Common myeloid progenitor, CD34-positive (primary cell): ENCODE data around the gene BDKRB2.

Source experiments
- CTCF ChIA-PET: fragments of 350-600 bp; sonication (Branson Sonifier 250); formaldehyde crosslinking; loops from one replicate; lab custom pipeline; 2021; ENCODE audit warnings: antibody characterized with exemption; lab: Charles Lee
- POLR2A ChIA-PET: fragments of 350-600 bp; sonication (Branson Sonifier 250); formaldehyde crosslinking; loops from one replicate; lab custom pipeline; 2021; ENCODE audit warnings: antibody characterized with exemption; lab: Charles Lee
- DNase-seq, 3 donors: peaks; one replicate each; pipeline versions ENCODE4 v3.0.0 to v3.0.0-alpha.2; 2013
- H3K27ac ChIP-seq, 2 experiments: 1 replicate in 1 of 2; 2 replicates in 1 of 2; pipeline ENCODE4 v1.7.0; 2013; ENCODE audit warnings: inconsistent platforms in 2 of 2, low read length in 2 of 2, mild to moderate bottlenecking in 2 of 2, low read depth in 1 of 2, moderate library complexity in 1 of 2; ENCODE audit not compliant: severe bottlenecking in 2 of 2, insufficient read depth in 1 of 2, poor library complexity in 1 of 2
- H3K27me3 ChIP-seq, 5 experiments: replicated peaks in 2 of 5; 1 replicate in 3 of 5; 2 replicates in 2 of 5; pipeline versions ENCODE4 v1.6.1 to v1.7.0; 2013; ENCODE audit warnings: low read length in 4 of 5, mild to moderate bottlenecking in 2 of 5, moderate library complexity in 2 of 5, inconsistent platforms in 1 of 5; ENCODE audit not compliant: insufficient read depth in 5 of 5, control insufficient read depth in 4 of 5
- H3K36me3 ChIP-seq, 4 experiments: 1 replicate in 2 of 4; 2 replicates in 2 of 4; pipeline versions ENCODE4 v1.6.1 to v1.7.0; 2013; ENCODE audit warnings: low read length in 3 of 4, control low read depth in 1 of 4, mild to moderate bottlenecking in 1 of 4; ENCODE audit not compliant: control insufficient read depth in 4 of 4, insufficient read depth in 4 of 4
- H3K4me1 ChIP-seq, 4 experiments: 1 replicate in 3 of 4; 2 replicates in 1 of 4; pipeline versions ENCODE4 v1.6.1 to v1.7.1; 2013; ENCODE audit warnings: low read length in 3 of 4, mild to moderate bottlenecking in 3 of 4, control low read depth in 1 of 4, inconsistent platforms in 1 of 4, moderate library complexity in 1 of 4; ENCODE audit not compliant: control insufficient read depth in 4 of 4, insufficient read depth in 4 of 4; ENCODE audit errors: control extremely low read depth in 1 of 4
- H3K4me3 ChIP-seq, 7 experiments: 1 replicate in 4 of 7; 2 replicates in 3 of 7; pipeline versions ENCODE4 v1.5.1 to v1.7.0; 2013; ENCODE audit warnings: mild to moderate bottlenecking in 7 of 7, low read length in 6 of 7, moderate library complexity in 6 of 7, inconsistent platforms in 2 of 7, low read depth in 2 of 7, control low read depth in 1 of 7; ENCODE audit not compliant: insufficient read depth in 4 of 7, control insufficient read depth in 1 of 7; ENCODE audit errors: extremely low read depth in 1 of 7
- H3K9me3 ChIP-seq, 5 experiments: 1 replicate in 4 of 5; 2 replicates in 1 of 5; pipeline versions ENCODE4 v1.6.1 to v1.7.1; 2013; ENCODE audit warnings: low read length in 4 of 5, mild to moderate bottlenecking in 2 of 5, inconsistent platforms in 1 of 5, low read depth in 1 of 5, moderate library complexity in 1 of 5; ENCODE audit not compliant: control insufficient read depth in 4 of 5, insufficient read depth in 2 of 5; ENCODE audit errors: control extremely low read depth in 1 of 5
- WGBS: methylation state at CpG from one replicate; pipeline ENCODE4 v1.1.5; 2013; ENCODE audit not compliant: insufficient coverage; 5-methylcytosine and 5-hydroxymethylcytosine counted together

BDKRB2 gene

DNA sequence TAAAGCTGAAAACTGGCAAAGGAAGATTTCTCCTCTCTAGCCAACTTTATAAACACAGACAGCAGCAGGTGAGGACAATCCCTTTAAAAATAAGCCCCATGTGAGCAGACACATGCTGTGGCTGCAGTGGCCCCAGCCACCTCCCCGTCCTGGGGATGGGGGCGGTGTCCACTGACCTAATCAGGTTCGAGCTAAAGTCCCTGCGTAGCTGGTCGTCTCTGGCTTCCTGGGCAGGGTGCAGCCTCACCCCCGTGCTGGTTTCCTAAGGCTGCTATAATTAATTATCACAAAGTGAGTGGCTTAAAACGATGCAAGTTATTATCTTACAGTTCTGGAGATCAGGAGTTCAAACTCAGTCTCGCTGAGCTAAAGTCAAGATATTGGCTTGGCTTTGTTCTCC, 52.4 kb downstream of the BDKRB2 start:
- no peak for DNase-seq
- ChIA-PET CTCF (no interaction called here), POLR2A (no interaction called here)
- H3K27ac ChIP-seq = no peak overlapping the region
- H3K4me3 ChIP-seq = no peak overlapping the region
- H3K27me3 ChIP-seq = peaks cover 0 to 48% (median 16%) of the 10 kb centered on the region in 5 experiments
- H3K9me3 ChIP-seq = peaks cover 0 to 3% (median 0%) of the 10 kb centered on the region in 5 experiments
- 89% methylated on average over 5 of the region's 8 CpGs for WGBS
- no peaks in the 10 kb centered on the region for H3K36me3 ChIP-seq
- no peaks in the 10 kb centered on the region for H3K4me1 ChIP-seq

DNA sequence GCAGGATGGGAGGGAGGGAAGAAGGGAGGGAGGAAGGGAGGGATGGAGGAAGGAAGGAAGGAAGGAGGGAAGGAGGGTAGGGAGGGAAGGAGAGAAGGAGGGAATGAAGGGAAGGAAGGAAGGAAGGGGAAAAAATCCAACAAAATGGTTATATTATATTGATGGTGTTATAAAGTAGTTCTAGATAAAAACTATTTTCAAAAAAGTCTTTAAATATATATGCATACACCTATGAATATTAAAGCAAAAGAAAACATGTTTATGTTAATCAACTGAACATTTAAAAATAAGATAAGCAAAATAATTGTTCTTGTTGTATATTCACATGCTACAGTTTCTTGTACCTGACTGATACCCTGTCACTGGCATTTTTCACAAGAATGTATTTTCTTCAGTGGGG, 53.3 kb downstream of the BDKRB2 start:
- no peaks in the 10 kb centered on the region for H3K4me1 ChIP-seq
- no peak for DNase-seq
- H3K9me3 ChIP-seq = peaks cover 0 to 3% (median 0%) of the 10 kb centered on the region in 5 experiments
- no peak overlapping the region for H3K4me3 ChIP-seq
- POLR2A ChIA-PET = no interaction called here
- H3K36me3 ChIP-seq = no peaks in the 10 kb centered on the region
- CTCF ChIA-PET = no interaction called here
- peaks cover 0 to 45% (median 16%) of the 10 kb centered on the region in 5 experiments for H3K27me3 ChIP-seq
- H3K27ac ChIP-seq = no peak overlapping the region

DNA sequence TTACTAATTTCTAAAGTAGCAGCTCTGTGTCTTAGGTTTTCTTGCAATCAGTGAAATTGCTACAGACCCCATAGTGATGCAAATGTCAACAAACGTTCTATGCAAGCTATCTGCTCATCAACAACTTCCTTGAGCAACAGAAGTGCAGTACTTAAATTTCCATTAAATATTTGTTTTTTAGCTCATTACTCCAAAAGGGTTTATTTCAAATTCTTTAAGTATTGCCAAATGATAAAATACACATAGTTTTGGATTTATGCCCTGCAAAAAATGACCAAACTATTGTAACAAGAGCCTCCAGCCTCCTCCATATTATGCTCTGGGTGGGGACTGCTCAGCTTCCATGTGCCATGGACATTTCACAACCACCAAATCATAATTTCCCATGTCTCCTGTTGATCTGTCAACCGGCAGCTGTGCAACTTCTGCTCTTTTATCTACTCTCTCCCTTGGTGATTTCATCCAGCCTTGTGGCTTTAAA, 55.7 kb downstream of the BDKRB2 start:
- Histone ChIP-seq H3K4me1 (no peaks in the 10 kb centered on the region), H3K27ac (no peak overlapping the region), H3K9me3 (peaks cover 0 to 3% (median 0%) of the 10 kb centered on the region in 5 experiments), H3K36me3 (no peaks in the 10 kb centered on the region), H3K27me3 (peaks cover 2 to 41% (median 14%) of the 10 kb centered on the region in 5 experiments), H3K4me3 (no peak overlapping the region)
- WGBS = 67% methylated on average over 1 of the region's 2 CpGs
- DNase-seq = no peak
- POLR2A ChIA-PET = no interaction called here
- CTCF ChIA-PET = interaction anchor here (1.3 kb wide), 1 partner anchor 14 kb away, joined by 6 read pairs; no protein-coding TSS in a partner anchor

DNA sequence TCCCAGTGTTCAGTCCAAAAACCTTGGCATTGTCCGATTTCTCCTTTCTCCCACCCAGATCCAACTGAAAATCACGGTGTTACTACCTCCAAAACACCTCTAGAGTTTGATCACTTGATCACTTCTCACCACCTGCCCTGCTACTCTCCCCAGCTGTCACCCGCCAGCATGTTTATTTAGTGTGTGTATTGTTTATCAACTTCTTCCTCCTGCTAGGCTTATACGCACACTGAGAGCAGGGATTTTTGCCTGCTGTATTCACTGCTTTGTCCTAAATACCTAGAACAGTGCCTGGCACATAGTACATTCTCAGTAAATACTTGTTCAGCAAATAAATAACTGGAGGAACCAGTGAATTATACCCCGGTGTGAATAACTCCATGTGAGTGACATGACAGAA, 56.4 kb downstream of the BDKRB2 start:
- no peak for DNase-seq

DNA sequence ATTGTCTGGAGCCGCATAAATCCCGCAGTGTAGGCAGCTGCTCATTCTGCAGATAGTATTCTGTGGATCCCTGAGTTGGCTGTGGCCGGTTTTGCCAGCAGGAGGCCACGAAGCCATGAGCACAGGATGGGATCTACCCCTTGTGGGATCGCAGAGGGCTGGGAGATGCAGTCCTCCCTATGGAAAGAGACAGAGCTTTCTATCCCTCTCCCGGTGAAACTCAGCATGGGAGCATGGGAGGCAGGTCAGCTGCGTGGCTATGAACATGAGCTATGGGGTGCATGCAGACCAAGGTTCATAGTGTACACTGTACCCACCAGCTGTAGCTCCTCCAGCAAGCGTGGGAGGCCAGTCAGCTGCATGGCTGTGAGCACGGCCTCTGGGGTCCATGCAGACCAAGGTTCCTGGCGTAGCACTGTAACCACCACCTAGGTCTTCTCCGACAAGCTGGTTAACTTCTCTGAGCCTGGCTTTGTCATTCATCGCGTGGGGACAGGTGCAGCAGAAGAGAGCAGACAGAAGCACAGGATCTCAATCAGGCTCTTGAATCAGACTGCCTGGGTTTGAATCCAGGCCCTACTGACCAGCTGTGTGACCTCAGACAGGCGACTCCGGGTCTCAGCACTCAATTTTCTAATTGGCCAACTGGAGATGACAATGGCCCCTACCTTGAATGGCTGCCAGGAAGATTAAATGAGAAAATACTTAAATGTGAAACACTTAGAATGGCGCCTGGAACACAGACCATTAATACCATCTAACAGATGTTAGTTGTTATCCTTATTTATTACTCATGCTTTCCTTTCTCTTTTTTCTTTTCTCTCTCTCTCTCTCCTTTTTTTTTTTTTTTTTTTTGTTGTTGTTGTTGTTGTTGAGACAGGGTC, 57.4 kb downstream of the BDKRB2 start:
- POLR2A ChIA-PET = no interaction called here

More for the DNA sequence above, 56.4 kb downstream of the BDKRB2 start:
- 92% methylated on average over 1 of the region's 5 CpGs for WGBS
- CTCF ChIA-PET = no interaction called here
- Histone ChIP-seq H3K27me3 (peaks cover 0 to 36% (median 11%) of the 10 kb centered on the region in 5 experiments), H3K27ac (no peak overlapping the region), H3K9me3 (peaks cover 0 to 3% (median 0%) of the 10 kb centered on the region in 5 experiments), H3K4me1 (no peaks in the 10 kb centered on the region), H3K36me3 (no peaks in the 10 kb centered on the region), H3K4me3 (no peak overlapping the region)
- POLR2A ChIA-PET = no interaction called here

DNA sequence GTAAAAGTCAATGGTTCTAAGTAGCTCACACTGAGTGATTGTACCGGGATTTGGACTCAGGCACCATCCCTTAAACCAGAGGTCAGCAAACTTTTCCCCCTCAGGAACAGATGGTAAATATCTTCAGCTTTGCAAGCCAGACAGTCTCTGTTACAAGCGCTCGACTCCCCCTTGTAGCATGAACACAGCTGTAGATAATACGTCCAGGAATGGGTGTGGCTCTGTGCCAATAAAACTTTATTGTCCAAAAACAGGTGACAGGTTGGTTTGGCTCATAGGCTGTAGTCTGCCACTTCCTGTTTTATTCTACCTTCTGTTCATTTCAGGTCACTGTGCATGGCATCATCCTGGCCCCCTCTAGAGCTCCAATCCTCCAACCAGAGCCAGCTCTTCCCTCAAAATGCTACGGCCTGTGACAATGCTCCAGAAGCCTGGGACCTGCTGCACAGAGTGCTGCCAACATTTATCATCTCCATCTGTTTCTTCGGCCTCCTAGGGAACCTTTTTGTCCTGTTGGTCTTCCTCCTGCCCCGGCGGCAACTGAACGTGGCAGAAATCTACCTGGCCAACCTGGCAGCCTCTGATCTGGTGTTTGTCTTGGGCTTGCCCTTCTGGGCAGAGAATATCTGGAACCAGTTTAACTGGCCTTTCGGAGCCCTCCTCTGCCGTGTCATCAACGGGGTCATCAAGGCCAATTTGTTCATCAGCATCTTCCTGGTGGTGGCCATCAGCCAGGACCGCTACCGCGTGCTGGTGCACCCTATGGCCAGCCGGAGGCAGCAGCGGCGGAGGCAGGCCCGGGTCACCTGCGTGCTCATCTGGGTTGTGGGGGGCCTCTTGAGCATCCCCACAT, 58.9 kb downstream of the BDKRB2 start:
- DNase-seq = no peak
- WGBS = 93% methylated on average over 20 of the region's 20 CpGs
- peaks cover 0 to 17% (median 3%) of the 10 kb centered on the region in 5 experiments for H3K27me3 ChIP-seq
- peaks cover 0 to 3% (median 0%) of the 10 kb centered on the region in 5 experiments for H3K9me3 ChIP-seq
- ChIA-PET CTCF (no interaction called here), POLR2A (no interaction called here)
- no peaks in the 10 kb centered on the region for H3K4me1 ChIP-seq
- H3K4me3 ChIP-seq = no peak overlapping the region
- no peak overlapping the region for H3K27ac ChIP-seq
- H3K36me3 ChIP-seq = no peaks in the 10 kb centered on the region

More for the DNA sequence above, 57.4 kb downstream of the BDKRB2 start:
- Histone ChIP-seq H3K4me3 (no peak overlapping the region), H3K27ac (no peak overlapping the region), H3K27me3 (peaks cover 0 to 26% (median 6%) of the 10 kb centered on the region in 5 experiments), H3K36me3 (no peaks in the 10 kb centered on the region), H3K4me1 (no peaks in the 10 kb centered on the region), H3K9me3 (peaks cover 0 to 3% (median 0%) of the 10 kb centered on the region in 5 experiments)
- CTCF ChIA-PET = no interaction called here
- 92% methylated on average over 15 of the region's 16 CpGs for WGBS
- DNase-seq = no peak
